ENCODE data around the gene RAP1GAP2. TPM values are rescaled to one million over a fixed set of nuclear protein-coding genes. Genes with fewer than 3 reads are reported as not detected.

Gene RAP1GAP2
- polyA plus RNA-seq, 3 donors: 1.5 to 48.4 (median 6.1) TPM

DNA sequence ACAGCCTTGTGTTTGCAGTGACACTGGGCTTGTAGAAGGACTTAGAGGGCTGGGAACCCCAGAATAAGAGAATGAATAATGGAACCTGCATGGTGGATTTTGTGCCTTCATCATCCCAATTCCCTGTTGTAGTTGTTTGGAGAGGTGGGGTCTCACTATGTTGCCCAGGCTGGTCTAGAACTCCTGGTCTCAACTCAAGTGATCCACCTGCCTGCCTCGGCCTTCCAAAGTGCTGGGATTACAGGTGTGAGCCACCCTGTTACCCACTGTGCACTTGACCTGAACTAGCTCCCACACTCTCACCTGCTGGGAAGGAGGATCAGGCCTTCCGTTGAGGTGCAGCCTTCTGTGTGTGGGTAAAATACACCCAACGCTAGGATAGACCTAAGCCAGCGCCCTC lies 55.4 kb downstream of the RAP1GAP2 start:
- Histone ChIP-seq H3K9me3 (replicated peaks in 1 of 2; ENCODE audit: control insufficient read depth in 1 of 2, insufficient read depth in 1 of 2, low read length in 2 of 2) (no peaks in the 10 kb centered on the region), H3K4me2 (replicated peaks; ENCODE audit: extremely low read depth, low read length, poor library complexity, severe bottlenecking) (no peak overlapping the region), H3K36me3 (replicated peaks in 1 of 2; ENCODE audit: control insufficient read depth in 1 of 2, insufficient read depth in 2 of 2, low read length in 2 of 2) (peaks cover 0 to 22% of the 10 kb centered on the region in 2 donors), H3K27me3 (ENCODE audit: control insufficient read depth in 2 of 2, insufficient read depth in 2 of 2, low read length in 2 of 2) (peaks cover 5 to 21% of the 10 kb centered on the region in 2 donors), H3K9ac (ENCODE audit: insufficient read depth, low read length, poor library complexity, severe bottlenecking) (no peak overlapping the region), H3K4me1 (ENCODE audit: control insufficient read depth in 1 of 2, insufficient read depth in 2 of 2, low read length in 2 of 2) (peaks cover 38 to 55% of the 10 kb centered on the region in 2 donors), H4K20me1 (ENCODE audit: insufficient read depth, low read length) (peaks cover 97% of the 10 kb centered on the region), H3K4me3 (replicated peaks in 1 of 3; ENCODE audit: low read depth in 2 of 3, low read length in 3 of 3) (no peak overlapping the region), H3K27ac (ENCODE audit: low read depth in 1 of 2, low read length in 2 of 2) (no peak overlapping the region), H2AFZ (ENCODE audit: insufficient read depth, low read depth, low read length, poor library complexity, severe bottlenecking) (no peak overlapping the region), H3K79me2 (ENCODE audit: insufficient read depth, low read length) (peaks cover 57% of the 10 kb centered on the region)
- Mint-ChIP-seq H3K27ac (no peak overlapping the region), H3K4me3 (peak overlapping the region in 1 of 2 donors; percentile 54), H3K4me1 (peaks cover 54% of the 10 kb centered on the region), H3K27me3 (ENCODE audit: low read depth in 3 of 3) (peaks cover 25 to 43% (median 40%) of the 10 kb centered on the region in 3 donors), H3K9me3 (peaks cover 0 to 6% (median 3%) of the 10 kb centered on the region in 7 donors), H3K36me3 (peaks cover 36 to 43% of the 10 kb centered on the region in 2 donors)
- no peak for DNase-seq
- intact Hi-C loops (cut with micrococcal nuclease): loop anchor here in 1 of 2 donors (10.0 kb wide), 1 partner anchor 57 kb away; the partner anchor contains the start of gene RAP1GAP2
- TF ChIP-seq, protein P1, sequence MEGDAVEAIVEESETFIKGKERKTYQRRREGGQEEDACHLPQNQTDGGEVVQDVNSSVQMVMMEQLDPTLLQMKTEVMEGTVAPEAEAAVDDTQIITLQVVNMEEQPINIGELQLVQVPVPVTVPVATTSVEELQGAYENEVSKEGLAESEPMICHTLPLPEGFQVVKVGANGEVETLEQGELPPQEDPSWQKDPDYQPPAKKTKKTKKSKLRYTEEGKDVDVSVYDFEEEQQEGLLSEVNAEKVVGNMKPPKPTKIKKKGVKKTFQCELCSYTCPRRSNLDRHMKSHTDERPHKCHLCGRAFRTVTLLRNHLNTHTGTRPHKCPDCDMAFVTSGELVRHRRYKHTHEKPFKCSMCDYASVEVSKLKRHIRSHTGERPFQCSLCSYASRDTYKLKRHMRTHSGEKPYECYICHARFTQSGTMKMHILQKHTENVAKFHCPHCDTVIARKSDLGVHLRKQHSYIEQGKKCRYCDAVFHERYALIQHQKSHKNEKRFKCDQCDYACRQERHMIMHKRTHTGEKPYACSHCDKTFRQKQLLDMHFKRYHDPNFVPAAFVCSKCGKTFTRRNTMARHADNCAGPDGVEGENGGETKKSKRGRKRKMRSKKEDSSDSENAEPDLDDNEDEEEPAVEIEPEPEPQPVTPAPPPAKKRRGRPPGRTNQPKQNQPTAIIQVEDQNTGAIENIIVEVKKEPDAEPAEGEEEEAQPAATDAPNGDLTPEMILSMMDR (IDR thresholded peaks at IDR 0.05): no peak
- WGBS (ENCODE audit: insufficient coverage): 61% methylated on average over 3 of the region's 4 CpGs

DNA sequence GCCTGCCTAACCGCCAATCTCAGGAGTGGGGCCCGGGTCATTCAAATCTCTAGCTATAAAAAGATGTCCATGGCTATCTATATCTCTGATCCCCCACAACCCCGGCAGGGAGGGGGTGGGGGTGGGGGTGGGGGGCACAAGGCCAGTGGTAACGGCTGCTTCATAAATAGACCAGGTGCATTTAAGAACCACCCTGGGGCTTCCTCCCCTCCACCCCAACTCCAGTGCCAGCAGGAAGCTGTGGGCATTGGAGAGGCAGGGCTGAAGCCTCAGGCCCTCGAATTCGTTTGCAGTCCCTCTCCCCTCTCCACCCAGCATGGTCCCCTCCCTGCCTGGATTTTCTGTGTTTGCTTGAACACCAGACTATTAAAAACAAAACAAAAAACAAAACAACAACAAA lies 56.0 kb downstream of the RAP1GAP2 start:
- 0% methylated on average over 2 of the region's 6 CpGs for WGBS (ENCODE audit: insufficient coverage)
- H3K9ac ChIP-seq (ENCODE audit: insufficient read depth, low read length, poor library complexity, severe bottlenecking): peak overlapping the region; percentile 57

More for the DNA sequence above, 56.0 kb downstream of the RAP1GAP2 start:
- H3K9me3 Mint-ChIP-seq: peaks cover 0 to 6% (median 3%) of the 10 kb centered on the region in 7 donors
- H3K27ac ChIP-seq (ENCODE audit: low read depth in 1 of 2, low read length in 2 of 2): no peak overlapping the region
- H3K9me3 ChIP-seq (replicated peaks in 1 of 2; ENCODE audit: control insufficient read depth in 1 of 2, insufficient read depth in 1 of 2, low read length in 2 of 2): no peaks in the 10 kb centered on the region
- H3K27me3 Mint-ChIP-seq (ENCODE audit: low read depth in 3 of 3): peaks cover 25 to 43% (median 40%) of the 10 kb centered on the region in 3 donors
- H3K4me3 Mint-ChIP-seq: peak overlapping the region; percentile 66 to 87
- peaks cover 48% of the 10 kb centered on the region for H3K4me1 Mint-ChIP-seq
- intact Hi-C loops (cut with micrococcal nuclease): loop anchor here in 1 of 2 donors (10.0 kb wide), 1 partner anchor 57 kb away; the partner anchor contains the start of gene RAP1GAP2
- H3K27me3 ChIP-seq (ENCODE audit: control insufficient read depth in 2 of 2, insufficient read depth in 2 of 2, low read length in 2 of 2): peaks cover 5 to 21% of the 10 kb centered on the region in 2 donors
- peaks cover 6 to 28% of the 10 kb centered on the region in 2 donors for H3K36me3 ChIP-seq (replicated peaks in 1 of 2; ENCODE audit: control insufficient read depth in 1 of 2, insufficient read depth in 2 of 2, low read length in 2 of 2)
- H3K4me1 ChIP-seq (ENCODE audit: control insufficient read depth in 1 of 2, insufficient read depth in 2 of 2, low read length in 2 of 2): peaks cover 32 to 49% of the 10 kb centered on the region in 2 donors
- H4K20me1 ChIP-seq (ENCODE audit: insufficient read depth, low read length): peaks cover 97% of the 10 kb centered on the region
- peak overlapping the region in 1 of 7 donors; percentile 19 for H3K27ac Mint-ChIP-seq
- DNase-seq: no peak
- H3K36me3 Mint-ChIP-seq: peaks cover 41 to 49% of the 10 kb centered on the region in 2 donors
- peak overlapping the region in 1 of 3 experiments; percentile 78 for H3K4me3 ChIP-seq (replicated peaks in 1 of 3; ENCODE audit: low read depth in 2 of 3, low read length in 3 of 3)
- H2AFZ ChIP-seq (ENCODE audit: insufficient read depth, low read depth, low read length, poor library complexity, severe bottlenecking): no peak overlapping the region
- H3K79me2 ChIP-seq (ENCODE audit: insufficient read depth, low read length): peaks cover 62% of the 10 kb centered on the region
- TF ChIP-seq, protein P1 (IDR thresholded peaks at IDR 0.05): no peak
- H3K4me2 ChIP-seq (replicated peaks; ENCODE audit: extremely low read depth, low read length, poor library complexity, severe bottlenecking): peak overlapping the region; percentile 97

Measured in CD14-positive monocyte (primary cell).